ENCODE results near the gene ATP1B1. TPM values are rescaled to one million over a fixed set of nuclear protein-coding genes. Genes with fewer than 3 reads are reported as not detected.

The ATP1B1 gene
- total RNA-seq, 1 donor from 2014 or later = 30.7 TPM

GRCh38 chr1:169112241-169112640 is 5.8 kb downstream of the ATP1B1 start:
- no peaks in the 10 kb centered on the region for H3F3A ChIP-seq (ENCODE audit: low read depth)
- H3K4me3 Mint-ChIP-seq = no peak overlapping the region
- peaks cover 19% of the 10 kb centered on the region for H4K20me1 ChIP-seq (ENCODE audit: low read depth)
- no peaks in the 10 kb centered on the region for H3K27me3 ChIP-seq
- no peaks in the 10 kb centered on the region for H3K9me3 ChIP-seq (ENCODE audit: low read depth)
- no peak for TF ChIP-seq CTCF (IDR thresholded peaks at IDR 0.05)
- H3K4me3 ChIP-seq = no peak overlapping the region
- H3K4me1 Mint-ChIP-seq = peaks cover 44% of the 10 kb centered on the region
- no peak overlapping the region for H3K27ac ChIP-seq
- H3K36me3 ChIP-seq = no peaks in the 10 kb centered on the region
- no peak overlapping the region for H3K27ac Mint-ChIP-seq
- H3K9me3 Mint-ChIP-seq = no peaks in the 10 kb centered on the region
- H3K4me2 ChIP-seq = no peak overlapping the region
- peaks cover 32% of the 10 kb centered on the region for H3K36me3 Mint-ChIP-seq
- no peak for DNase-seq (ENCODE audit: low spot score)
- no peaks in the 10 kb centered on the region for H3K27me3 Mint-ChIP-seq (ENCODE audit: insufficient read depth, low read depth)
- H3K4me1 ChIP-seq = peaks cover 24% of the 10 kb centered on the region
- no peak overlapping the region for H3K9ac ChIP-seq
- H3K79me2 ChIP-seq (ENCODE audit: low read depth) = peaks cover 44% of the 10 kb centered on the region
- no peak overlapping the region for H2AFZ ChIP-seq (replicated peaks)

GRCh38 chr1:169113613-169114119 is 7.2 kb downstream of the ATP1B1 start:
- peaks cover 30% of the 10 kb centered on the region for H3K79me2 ChIP-seq (ENCODE audit: low read depth)

GRCh38 chr1:169115891-169116585 is 9.5 kb downstream of the ATP1B1 start:
- H3K36me3 Mint-ChIP-seq = peaks cover 42% of the 10 kb centered on the region
- H3K27ac Mint-ChIP-seq = no peak overlapping the region
- Histone ChIP-seq H3K27me3 (no peaks in the 10 kb centered on the region), H3K4me3 (no peak overlapping the region), H3K27ac (no peak overlapping the region), H3K9me3 (ENCODE audit: low read depth) (no peaks in the 10 kb centered on the region), H3F3A (ENCODE audit: low read depth) (no peaks in the 10 kb centered on the region), H3K4me1 (no peaks in the 10 kb centered on the region), H3K36me3 (no peaks in the 10 kb centered on the region), H2AFZ (replicated peaks) (no peak overlapping the region), H3K4me2 (no peak overlapping the region), H4K20me1 (ENCODE audit: low read depth) (no peaks in the 10 kb centered on the region), H3K79me2 (ENCODE audit: low read depth) (peaks cover 6% of the 10 kb centered on the region), H3K9ac (no peak overlapping the region)
- peaks cover 11% of the 10 kb centered on the region for H3K4me1 Mint-ChIP-seq
- no peak for TF ChIP-seq CTCF (IDR thresholded peaks at IDR 0.05)
- no peak for TF ChIP-seq EZH2 (IDR thresholded peaks at IDR 0.05)
- no peak for TF ChIP-seq EZH2phosphoT487 (IDR thresholded peaks at IDR 0.05)
- H3K4me3 Mint-ChIP-seq = no peak overlapping the region
- H3K27me3 Mint-ChIP-seq (ENCODE audit: insufficient read depth, low read depth) = no peaks in the 10 kb centered on the region
- no peak for DNase-seq (ENCODE audit: low spot score)
- no peaks in the 10 kb centered on the region for H3K9me3 Mint-ChIP-seq

More at GRCh38 chr1:169113613-169114119, 7.2 kb downstream of the ATP1B1 start:
- Histone ChIP-seq H3K27ac (no peak overlapping the region), H2AFZ (replicated peaks) (no peak overlapping the region), H3K9ac (no peak overlapping the region), H3K4me3 (no peak overlapping the region), H3K36me3 (no peaks in the 10 kb centered on the region), H3K4me2 (no peak overlapping the region), H3K27me3 (no peaks in the 10 kb centered on the region), H3K9me3 (ENCODE audit: low read depth) (no peaks in the 10 kb centered on the region), H3K4me1 (peaks cover 17% of the 10 kb centered on the region), H4K20me1 (ENCODE audit: low read depth) (peaks cover 8% of the 10 kb centered on the region), H3F3A (ENCODE audit: low read depth) (no peaks in the 10 kb centered on the region)
- DNase-seq (ENCODE audit: low spot score) = no peak
- no peak overlapping the region for H3K4me3 Mint-ChIP-seq
- TF ChIP-seq EZH2 (IDR thresholded peaks at IDR 0.05) (no peak), EZH2phosphoT487 (IDR thresholded peaks at IDR 0.05) (no peak), CTCF (IDR thresholded peaks at IDR 0.05) (no peak)
- no peaks in the 10 kb centered on the region for H3K9me3 Mint-ChIP-seq
- no peaks in the 10 kb centered on the region for H3K27me3 Mint-ChIP-seq (ENCODE audit: insufficient read depth, low read depth)
- peaks cover 32% of the 10 kb centered on the region for H3K4me1 Mint-ChIP-seq
- H3K27ac Mint-ChIP-seq = no peak overlapping the region
- H3K36me3 Mint-ChIP-seq = peaks cover 34% of the 10 kb centered on the region
